GM19455 (cell line): ENCODE results near the gene PCBD1.

Experiments used
- ATAC-seq: cut with Tn5 transposase; IDR thresholded peaks from one replicate; pipeline ENCODE4 v1.9.1; 2021; ENCODE audit not compliant: unreplicated experiment

The PCBD1 gene

DNA sequence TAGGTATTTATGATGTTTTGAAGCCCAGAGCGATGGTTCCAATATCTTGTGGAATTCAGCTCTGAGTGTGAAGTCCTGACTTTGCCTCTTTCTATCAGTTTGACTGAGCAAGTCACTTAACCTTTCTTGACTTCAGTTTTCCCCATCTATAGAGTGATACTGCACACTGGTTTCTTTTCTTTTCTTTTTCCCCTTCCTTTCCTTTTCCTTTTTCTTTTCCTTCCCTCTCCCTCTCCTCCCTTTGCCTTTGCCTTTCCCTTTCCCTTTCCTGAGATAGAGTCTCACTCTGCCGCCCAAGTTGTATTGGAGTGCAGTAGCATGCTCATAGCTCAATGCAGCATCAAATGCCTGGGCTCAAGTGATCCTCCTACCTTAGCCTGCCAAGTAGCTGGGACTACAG is 52.0 kb downstream of the PCBD1 start:
- no peak for ATAC-seq

- ATAC-seq = no peak
These were observed 53.8 kb downstream of the PCBD1 start for GRCh38 chr10:70834441-70835151.

- no peak for ATAC-seq
These were observed 54.3 kb downstream of the PCBD1 start for GRCh38 chr10:70834021-70834420.

DNA sequence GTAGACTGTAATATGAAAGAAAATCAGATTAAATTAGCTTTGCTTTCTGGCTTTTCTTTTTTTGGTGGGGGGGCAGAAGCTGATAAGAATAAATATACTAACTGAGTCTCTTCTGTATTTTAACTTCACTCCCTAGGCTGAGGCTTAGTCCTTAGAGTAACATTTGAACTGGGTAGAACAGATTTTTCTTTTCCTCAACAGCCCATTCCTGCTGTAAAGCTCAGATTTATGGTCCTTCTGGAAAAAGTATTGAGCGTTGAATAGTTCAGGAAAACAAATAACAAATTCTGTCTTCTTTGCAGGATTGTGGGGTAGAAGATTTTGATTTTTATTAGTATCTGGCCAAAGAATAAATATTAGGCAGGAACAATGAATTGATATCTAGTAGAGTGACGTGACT is 54.8 kb downstream of the PCBD1 start:
- no peak for ATAC-seq
